ENCODE data around the gene TCERG1L.

GRCh38 chr10:131162211-131162610 lies 149.3 kb downstream of the TCERG1L start:
- TF ChIP-seq CTCF (IDR thresholded peaks at IDR 0.05; ENCODE audit: insufficient read depth, low read depth, low read length) (no peak), EZH2 (IDR thresholded peaks at IDR 0.05; ENCODE audit: insufficient read depth, low read length) (no peak)
